Stomach (tissue), 4 donors: ENCODE results near the gene ASCC3.

Experiments used
- CTCF ChIP-seq, 7 experiments: fragments of 450-650 bp in 4 of 7; fragments of 200-600 bp in 3 of 7; sonication (generic) in 3 of 7; IDR thresholded peaks; one replicate each; pipeline ENCODE4 v1.5.1; 2016 to 2019; ENCODE audit warnings: antibody characterized with exemption in 7 of 7, control low read depth in 2 of 7, mild to moderate bottlenecking in 1 of 7
- EP300 ChIP-seq: sonication (generic); formaldehyde crosslinking; IDR thresholded peaks from one replicate; pipeline ENCODE4 v1.6.1; 2017; ENCODE audit warnings: antibody characterized with exemption
- POLR2A ChIP-seq, 4 donors: fragments of 450-650 bp; IDR thresholded peaks; one replicate each; pipeline ENCODE4 v1.6.1; 2016; ENCODE audit warnings: antibody characterized with exemption in 4 of 4, control low read depth in 2 of 4, mild to moderate bottlenecking in 1 of 4, moderate library complexity in 1 of 4
- POLR2AphosphoS5 ChIP-seq, 3 donors: sonication (generic); formaldehyde crosslinking; IDR thresholded peaks; one replicate each; pipeline ENCODE4 v1.6.1; 2016; ENCODE audit warnings: antibody characterized with exemption in 3 of 3

- TF ChIP-seq EP300: no peak
- TF ChIP-seq POLR2A (IDR thresholded peaks at IDR 0.05): no peak
- no peak for TF ChIP-seq CTCF (IDR thresholded peaks at IDR 0.05)
- no peak for TF ChIP-seq POLR2AphosphoS5 (IDR thresholded peaks at IDR 0.05)
Measured at GRCh38 chr6:100774681-100775080, 106.4 kb downstream of the ASCC3 start.
